HUDEP-2 (cell line): Measurements from ENCODE around the gene AEBP2.
A peak's percentile ranks its signal among the peaks of the same experiment; 100 is the strongest.
"Not testable (repeated sequence)": the region's sequence is repeated elsewhere in the genome, so short reads cannot be mapped to it uniquely, and the experiment has no call there.

Experiments used
- DNase-seq, 76 experiments: peaks; one replicate each; lab custom pipeline; 2025; ENCODE audit not compliant: unreplicated experiment in 76 of 76; lab: John Stamatoyannopoulos, UW

Gene AEBP2, protein sequence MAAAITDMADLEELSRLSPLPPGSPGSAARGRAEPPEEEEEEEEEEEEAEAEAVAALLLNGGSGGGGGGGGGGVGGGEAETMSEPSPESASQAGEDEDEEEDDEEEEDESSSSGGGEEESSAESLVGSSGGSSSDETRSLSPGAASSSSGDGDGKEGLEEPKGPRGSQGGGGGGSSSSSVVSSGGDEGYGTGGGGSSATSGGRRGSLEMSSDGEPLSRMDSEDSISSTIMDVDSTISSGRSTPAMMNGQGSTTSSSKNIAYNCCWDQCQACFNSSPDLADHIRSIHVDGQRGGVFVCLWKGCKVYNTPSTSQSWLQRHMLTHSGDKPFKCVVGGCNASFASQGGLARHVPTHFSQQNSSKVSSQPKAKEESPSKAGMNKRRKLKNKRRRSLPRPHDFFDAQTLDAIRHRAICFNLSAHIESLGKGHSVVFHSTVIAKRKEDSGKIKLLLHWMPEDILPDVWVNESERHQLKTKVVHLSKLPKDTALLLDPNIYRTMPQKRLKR

DNA sequence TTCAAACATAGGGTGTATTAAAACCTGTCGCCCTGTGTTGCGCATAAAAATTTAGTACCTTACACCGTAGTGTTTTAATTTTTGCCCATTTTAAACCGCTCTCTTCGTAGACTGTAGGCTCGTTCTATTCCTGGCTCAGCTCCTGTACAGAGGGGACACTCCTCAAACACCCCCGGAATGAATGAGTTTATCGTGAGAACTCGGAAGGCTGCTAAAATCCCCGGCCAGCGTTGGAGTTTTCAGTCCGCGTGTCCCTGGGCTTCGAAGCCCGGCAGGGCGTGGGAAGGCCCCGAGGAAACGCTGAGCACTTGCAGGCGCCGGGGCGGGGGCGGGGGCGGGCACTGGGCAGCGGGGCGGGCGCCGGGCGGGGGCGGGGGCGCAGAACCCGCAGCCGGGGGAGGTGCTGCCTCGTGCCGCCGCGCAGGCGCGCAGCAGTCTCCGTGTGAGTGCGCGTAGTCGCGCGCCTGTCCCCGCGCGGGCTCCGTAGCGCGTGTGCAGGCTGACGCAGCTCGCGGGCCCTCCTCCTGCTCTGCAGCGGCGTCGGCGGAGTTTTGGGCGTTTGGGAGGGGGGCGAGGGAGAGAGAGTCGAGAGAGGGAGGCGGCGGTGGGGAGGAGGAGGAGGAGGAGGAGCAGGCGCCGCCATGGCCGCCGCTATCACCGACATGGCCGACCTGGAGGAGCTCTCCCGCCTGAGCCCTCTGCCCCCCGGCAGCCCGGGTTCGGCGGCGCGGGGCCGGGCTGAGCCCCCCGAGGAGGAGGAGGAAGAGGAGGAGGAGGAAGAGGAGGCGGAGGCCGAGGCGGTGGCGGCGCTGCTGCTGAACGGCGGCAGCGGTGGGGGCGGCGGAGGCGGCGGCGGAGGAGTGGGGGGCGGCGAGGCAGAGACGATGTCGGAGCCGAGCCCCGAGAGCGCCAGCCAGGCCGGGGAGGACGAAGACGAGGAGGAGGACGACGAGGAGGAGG, at the start of gene AEBP2:
Gene AEBP2, plus strand, starts transcription at position 434 of the 960 bp plus-strand sequence. Its CDS starts 208 bp downstream, at position 642.
- peak in 74 of 76 experiments; percentile 29 to 92 (median 84) for DNase-seq

DNA sequence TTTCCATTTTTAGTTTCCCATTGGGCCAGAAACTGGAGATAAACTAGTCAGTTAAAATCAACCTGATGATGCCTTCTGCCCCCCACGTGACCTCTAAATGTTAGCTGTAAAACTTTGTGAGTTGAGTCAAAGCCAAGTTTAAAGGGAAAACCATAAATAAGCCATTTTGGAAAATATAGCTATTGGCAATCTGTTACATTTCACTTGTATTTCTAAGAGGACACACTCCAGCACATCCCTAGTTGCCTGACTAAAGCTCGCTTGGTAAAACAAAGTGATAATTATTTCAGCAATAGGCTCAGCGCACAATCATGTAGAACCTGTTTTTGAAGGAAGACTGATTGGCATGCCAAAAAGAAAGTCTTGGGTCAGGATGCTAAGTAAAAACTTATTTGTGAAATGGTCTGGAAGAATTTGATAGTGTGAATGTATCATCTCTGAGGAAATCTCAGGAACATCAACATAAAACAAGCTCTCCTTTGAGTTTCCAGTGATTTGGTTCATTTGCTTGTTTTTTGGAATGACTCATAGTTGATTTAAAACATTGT, 49.2 kb upstream of the AEBP2 start:
- DNase-seq: no peak

DNA sequence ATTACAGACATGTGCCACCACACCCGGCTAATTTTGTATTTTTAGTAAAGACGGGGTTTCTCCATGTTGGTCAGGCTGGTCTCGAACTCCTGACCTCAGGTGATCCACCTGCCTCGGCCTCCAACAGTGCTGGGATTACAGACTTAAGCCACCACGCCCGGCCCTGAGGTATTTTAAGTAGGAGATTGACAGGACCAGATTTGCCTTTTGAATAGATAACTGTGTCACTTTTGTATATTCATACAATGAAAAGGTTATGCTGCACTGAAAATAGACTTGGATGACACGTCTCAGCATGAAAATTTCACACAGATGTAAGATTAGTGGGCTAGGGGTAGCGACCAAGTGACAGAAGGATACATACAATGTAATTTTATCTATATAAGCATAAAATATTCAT, 46.6 kb upstream of the AEBP2 start:
- not testable (repeated sequence) for DNase-seq

DNA sequence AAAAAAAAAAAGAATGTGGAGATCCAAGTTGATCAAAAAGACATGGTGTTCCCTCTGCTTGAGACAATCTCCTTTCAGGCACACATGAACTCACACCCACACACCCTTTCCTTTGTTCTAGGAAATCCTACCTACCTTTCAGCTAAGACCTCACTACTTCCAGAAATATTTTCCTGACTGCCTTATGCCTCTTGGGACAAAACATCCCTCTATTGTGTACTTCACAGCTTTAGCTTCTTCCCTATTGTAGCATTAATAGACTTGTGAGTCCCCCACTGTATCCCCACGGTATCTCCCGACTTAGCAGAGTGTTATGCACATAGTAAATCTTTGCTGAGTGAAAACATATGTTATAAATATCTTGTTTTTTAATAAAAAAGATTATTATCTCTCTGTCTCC, 44.9 kb upstream of the AEBP2 start:
- DNase-seq: no peak

DNA sequence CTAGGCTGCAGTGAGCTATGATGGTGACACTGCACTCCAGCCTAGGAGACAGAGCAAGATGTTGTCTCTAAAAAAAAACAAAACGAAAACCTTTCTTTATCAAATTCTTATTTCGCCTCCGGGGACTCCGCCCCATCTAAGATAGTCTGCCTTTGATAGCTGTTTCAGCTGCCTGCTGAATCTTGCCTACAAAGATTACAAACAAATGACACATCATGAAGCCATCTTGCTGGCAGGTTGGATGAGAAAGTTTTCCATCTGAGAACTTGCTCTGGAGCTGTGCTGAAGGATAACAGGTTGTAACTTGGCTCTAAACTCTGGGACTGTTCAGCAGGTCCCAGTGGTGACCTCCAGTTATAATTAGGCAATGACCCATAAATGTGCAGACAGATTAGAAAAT, 41.8 kb upstream of the AEBP2 start:
- peak in 2 of 76 experiments; percentile 5 to 13 for DNase-seq

DNA sequence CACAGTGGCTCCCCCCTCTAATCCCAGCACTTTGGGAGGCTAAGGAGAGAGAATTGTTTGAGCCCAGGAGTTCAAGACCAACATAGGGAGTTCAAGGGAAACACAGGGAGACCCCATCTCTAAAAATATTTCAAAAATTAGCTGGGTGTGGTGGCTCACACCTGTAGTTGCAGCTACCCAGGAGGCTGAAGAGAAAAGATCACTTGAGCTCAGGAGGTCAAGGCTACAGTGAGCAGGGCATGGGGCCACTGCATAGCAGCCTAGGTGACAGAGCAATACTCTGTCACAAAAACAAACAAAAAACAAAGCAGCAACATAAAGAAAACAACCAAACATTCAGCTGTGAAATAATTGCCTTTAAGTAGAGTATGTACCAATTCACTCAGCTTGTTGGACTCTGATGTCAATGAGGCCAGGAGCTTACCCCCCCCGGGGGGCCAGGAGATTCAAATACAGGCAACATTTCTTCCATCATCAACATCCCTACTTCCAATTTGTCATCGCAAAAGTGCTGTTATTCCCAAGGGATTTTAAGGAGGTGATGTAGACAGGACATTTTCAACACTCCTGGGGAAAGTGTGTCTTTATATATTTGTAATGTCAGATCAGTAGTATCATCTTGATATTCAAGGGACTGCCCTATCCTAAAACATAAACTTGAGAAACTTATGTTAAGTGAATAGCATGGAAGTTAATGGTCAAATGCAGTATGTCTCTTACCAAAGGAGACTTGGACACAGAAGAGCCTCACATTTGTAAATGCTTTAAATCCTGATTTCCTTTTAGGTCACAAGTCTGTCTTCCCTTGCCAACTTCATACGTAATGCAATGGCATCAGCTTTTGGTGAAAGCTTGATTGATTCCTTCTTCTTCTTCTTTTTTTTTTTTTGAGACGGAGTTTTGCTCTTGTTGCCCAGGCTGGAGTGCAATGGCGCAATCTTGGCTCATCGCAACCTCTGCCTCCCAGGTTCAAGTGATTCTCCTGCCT, 40.6 kb upstream of the AEBP2 start:
- no peak for DNase-seq

DNA sequence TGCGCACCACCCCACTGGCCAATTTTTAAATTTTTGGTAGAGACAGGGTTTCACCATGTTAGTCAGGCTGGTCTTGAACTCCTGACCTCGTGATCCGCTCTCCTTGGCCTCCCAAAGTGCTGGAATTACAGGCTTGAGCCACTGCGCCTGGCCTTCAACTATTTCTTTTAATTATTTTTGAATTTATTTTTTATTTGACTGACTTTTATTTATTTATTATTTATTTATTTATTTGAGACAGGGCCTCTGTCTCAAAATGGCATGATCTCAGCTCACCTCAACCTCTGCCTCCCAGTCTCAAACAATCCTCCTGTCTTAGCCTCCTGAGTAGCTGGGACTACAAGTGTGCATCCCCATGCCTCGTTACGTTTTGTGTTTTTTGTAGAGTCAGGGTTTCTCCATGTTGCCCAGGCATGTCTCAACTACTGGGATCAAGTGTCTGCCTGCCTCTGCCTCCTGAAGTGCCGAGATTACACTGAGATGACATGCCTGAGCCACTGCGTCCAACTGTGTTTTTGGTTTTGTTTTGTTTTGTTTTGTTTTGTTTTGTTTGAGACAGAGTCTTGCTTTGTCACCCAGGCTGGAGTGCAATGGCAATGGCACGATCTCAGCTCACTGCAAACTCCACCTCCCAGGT, 38.5 kb upstream of the AEBP2 start:
- DNase-seq: not testable (repeated sequence)

DNA sequence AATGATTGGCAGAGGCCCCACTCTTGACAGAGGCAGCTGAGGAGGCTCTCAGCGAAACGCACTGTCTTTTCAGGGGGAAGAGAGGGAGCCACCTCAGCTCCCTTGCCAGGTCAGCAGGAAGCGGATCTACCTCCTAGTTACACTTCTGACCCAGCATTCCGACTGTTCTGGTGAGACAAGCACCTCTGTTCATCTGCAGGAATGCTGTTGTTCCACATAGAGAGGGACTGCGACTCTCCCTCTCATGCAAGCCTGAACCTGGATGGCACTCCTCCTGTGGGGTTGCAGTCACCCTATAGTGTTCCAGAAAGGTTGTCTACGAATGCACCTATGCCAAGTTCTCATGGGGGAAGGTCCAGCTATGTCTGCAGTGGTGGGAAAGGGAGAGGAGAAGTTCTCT, 37.1 kb upstream of the AEBP2 start:
- no peak for DNase-seq

DNA sequence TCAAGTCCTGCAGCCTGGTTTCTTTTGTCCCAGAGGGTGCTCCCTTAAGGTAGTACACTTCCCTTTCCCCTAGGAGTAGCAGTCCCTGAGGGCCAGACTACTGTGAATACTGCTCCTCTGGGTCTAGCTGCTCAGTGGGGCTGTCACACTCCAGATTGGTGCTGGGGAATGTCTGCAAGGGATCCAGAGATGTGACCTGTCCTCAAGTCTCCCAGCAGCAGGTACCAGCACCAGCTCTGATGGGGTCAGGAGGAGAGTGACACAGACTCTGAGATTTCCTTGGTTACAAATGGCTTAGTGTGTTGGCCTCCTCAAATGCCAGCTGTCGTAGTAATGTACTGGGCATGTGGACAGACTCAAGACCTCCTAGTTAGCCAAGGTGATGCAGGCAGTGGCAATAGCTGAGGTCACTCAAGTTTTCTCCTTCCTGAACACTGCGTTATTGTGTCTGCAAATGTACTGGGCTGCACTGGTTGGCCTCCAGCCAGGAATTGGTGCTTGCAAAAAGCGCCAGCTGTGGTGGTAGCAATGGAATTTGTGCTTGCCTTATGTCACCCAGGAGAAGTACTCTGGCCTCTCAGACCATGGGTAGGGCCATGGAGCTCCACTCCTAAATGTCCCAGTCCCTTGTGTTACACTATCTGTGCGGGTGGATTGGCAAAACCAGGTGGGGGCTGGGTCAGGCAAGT, 36.4 kb upstream of the AEBP2 start:
- DNase-seq: no peak

DNA sequence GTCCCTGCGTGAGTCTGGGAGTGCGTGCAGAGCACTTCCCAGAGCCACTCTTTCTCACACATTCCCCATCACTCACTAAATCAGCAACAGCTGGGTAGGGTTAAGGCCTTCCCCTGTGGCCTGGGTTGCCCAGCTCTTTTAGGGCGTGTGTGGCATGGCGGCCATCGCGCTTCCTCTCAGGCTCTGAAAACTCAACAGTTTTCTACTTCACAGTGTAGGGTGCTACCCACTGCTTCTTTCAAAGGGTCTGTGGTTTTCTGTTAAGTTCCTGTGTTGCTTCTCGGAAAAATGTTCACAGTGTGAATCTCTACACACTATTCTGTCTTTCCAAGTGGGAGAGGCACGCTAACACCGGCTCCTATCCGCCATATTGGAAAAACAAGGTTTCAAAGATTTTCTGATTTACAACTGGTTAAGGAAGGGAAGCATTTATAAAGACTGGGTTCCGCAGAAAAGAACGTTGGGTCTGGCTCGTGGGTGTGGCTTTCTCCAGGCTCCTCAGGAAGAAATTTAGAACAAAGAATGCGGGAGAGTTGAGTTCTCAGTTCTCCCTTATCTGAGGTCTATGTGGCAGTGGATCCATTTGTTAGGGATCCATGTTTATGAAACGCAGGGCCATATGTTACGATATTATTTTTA, 34.9 kb upstream of the AEBP2 start:
- no peak for DNase-seq

DNA sequence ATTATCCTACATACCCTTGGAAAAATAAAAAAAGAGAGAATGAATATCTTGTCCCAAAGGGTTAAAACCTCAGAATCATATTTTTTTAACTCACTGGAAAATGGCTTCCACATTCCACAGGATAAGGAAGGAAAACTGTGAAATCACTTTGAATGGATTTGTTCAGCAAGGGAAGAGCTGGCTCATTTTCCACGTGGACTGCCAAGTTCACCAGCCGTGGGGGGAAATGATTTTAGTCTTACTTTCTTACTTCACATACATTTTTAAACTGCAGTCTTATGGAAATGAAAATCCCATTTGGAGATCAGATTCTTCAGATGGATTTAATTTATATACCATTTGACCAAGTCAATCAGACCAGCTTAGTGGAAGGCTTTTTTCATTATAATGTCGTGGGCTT, 29.9 kb upstream of the AEBP2 start:
- no peak for DNase-seq

DNA sequence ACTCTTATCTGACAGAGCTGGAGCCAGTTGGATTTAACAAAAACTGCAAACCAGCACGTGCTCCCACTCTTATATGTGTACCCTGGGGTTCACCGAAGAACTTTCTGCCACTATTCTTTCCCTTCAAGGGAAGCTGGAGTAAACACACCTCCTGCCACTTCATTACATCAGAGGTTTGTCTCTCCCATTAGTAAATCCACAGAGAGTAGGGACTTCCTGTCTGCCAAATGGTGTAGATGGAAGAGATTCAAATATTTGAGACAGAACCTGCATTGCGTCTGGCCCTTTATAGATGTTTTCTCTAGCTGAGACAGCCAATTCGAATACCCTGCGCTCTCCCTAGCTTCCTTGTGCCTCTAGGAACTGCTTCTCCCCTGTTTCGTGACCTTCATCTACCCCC, 29.1 kb upstream of the AEBP2 start:
- no peak for DNase-seq

DNA sequence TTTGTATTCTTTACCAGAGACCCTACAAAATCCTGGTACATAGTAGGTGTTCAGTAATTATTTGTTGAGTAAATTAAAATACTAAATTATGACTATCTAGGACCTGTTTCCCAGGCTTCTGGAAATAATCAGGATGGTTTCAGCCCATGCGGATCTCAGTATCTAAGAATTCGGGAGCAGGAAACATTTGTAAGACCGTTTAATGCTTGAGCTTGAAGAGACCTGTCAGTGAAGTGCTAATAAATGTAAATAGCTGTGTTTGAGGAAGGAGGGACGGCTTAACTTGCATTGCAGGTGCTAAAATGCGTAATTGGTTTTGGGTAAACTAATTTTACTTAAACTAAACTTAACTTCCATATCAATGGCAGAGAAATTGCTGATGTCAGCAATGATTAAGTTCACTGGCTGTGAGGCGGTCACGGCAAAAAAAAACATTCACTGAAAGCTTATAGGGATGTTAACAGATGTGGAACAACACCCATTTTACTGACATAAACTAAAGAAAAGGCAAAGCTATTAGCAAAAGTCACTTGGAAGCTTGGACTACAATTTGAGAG, 28.6 kb upstream of the AEBP2 start:
- DNase-seq: no peak

DNA sequence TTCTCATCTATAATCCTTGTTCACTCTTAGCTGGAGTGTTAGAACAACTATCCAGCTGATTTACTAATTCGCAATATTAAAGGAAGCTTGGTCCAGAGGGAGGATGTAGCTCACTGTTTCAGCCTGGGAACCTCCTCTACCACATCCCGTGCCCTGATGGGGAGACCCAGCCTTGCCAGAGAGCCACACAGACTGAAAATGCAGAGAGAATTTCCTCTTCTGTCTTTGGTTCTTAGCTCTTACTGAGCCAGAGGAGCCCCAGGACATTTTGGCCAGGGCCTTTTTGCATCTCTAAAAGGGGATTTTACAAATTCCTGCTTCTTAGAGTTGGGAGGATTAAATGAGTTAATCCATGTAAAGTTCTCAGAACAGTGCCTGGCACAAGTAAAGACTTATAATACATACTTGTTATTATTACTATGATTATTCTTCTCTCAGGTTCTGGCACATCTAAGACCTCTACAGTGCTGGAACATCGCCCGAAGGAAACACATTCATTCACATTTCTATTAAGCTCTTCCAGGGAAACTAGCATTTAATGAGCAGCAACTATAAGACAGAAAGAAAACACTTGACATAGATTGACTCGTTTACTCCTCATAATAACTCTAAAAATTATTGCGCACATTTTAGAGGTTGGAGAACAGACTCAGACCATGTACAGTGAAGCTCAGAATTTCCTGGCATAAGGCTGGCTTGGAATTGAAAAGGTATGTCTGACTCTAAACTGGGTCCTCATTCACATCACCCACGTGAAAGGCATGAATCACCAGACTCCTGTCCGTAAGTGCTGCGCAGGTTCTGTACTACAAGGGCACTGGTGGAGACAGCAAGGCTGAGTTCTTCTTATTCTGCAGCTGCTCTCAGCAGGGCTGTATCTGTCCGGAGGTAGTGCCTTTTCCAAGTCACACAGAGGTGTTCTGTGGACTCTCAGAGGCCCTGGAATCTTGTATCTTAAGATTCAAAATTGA, 27.8 kb upstream of the AEBP2 start:
- no peak for DNase-seq

DNA sequence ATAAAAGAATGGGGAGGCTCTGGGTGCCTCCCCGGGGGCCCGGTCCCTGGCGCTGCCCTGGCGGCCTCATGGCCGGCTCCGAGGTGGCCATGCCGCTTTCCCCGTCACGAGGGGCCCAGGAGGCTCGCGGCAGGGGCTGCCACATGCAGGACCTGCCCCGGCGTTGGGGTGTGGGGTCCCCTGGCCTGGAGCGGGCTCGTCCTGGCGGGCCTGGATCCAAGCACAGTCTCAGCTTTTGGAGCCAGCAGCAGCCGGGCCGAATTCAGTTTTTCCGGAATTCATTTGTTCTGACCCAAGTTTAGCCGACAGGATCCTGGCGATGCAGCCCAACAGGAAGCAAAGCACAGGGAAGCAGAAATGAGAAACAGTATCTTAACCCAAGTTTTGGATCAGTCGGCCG, 26.4 kb upstream of the AEBP2 start:
- no peak for DNase-seq

DNA sequence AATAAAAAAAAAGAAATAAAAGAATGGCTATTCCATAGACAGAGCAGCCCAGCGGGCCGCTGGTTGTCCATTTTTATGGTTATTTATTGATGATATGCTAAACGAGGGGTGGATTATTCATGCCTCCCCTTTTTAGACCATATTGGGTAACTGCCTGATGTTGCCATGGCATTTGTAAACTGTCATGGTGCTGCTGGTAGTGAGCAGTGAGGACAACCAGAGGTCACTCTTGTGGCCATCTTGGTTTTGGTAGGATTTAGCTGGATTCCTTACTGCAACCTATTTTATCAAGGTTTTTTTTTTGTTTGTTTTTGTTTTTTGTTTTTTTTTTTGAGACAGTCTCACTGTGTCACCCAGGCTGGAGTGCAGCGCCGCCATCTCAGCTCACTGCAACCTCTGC, 25.7 kb upstream of the AEBP2 start:
- not testable (repeated sequence) for DNase-seq

DNA sequence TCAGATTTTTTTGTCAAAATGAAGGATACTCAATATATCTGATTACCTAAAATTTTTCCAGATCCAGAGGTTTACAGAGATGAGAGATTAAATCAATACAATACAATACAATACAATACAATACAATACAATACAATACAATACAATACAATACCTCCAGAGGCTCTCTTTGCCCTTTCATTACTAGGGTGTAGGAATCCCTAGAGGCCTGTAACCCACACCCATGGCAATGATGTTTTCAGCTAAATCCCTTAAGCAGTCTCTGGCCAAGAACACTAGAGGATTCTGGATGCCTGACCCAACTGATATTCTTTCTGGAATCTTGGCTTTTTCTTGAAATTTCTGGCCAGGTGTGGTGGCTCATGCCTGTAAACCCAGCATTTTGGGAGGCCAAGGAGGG, 23.7 kb upstream of the AEBP2 start:
- DNase-seq: no peak
